Liver (tissue), 9 donors: ENCODE measurements around the gene RNGTT. TPM values are rescaled to one million over a fixed set of nuclear protein-coding genes. Genes with fewer than 3 reads are reported as not detected.

Source experiments
- DNase-seq: peaks from one replicate; pipeline ENCODE4 v3.0.0-alpha.2; 2017; ENCODE audit warnings: low spot score
- H3K27ac ChIP-seq, 2 donors: one replicate each; pipeline ENCODE4 v1.7.0; 2013; ENCODE audit warnings: inconsistent platforms in 2 of 2, low read length in 2 of 2, control low read depth in 1 of 2, low read depth in 1 of 2, mild to moderate bottlenecking in 1 of 2
- H3K27me3 ChIP-seq, 4 donors: one replicate each; pipeline versions ENCODE4 v1.6.1 to v1.7.0; 2013; ENCODE audit warnings: low read length in 3 of 4, inconsistent platforms in 1 of 4, mild to moderate bottlenecking in 1 of 4, moderate library complexity in 1 of 4; ENCODE audit not compliant: control insufficient read depth in 4 of 4, insufficient read depth in 4 of 4
- H3K36me3 ChIP-seq, 4 donors: one replicate each; pipeline versions ENCODE4 v1.6.1 to v1.7.0; 2013; ENCODE audit warnings: low read length in 3 of 4, mild to moderate bottlenecking in 3 of 4, low read depth in 1 of 4, moderate library complexity in 1 of 4; ENCODE audit not compliant: control insufficient read depth in 4 of 4, insufficient read depth in 3 of 4
- H3K4me1 ChIP-seq, 4 donors: one replicate each; pipeline versions ENCODE4 v1.6.1 to v1.7.0; 2013; ENCODE audit warnings: low read length in 3 of 4, mild to moderate bottlenecking in 3 of 4, moderate library complexity in 1 of 4; ENCODE audit not compliant: control insufficient read depth in 4 of 4, insufficient read depth in 4 of 4
- H3K4me3 ChIP-seq, 3 donors: one replicate each; pipeline versions ENCODE4 v1.6.1 to v1.7.0; 2013; ENCODE audit warnings: low read length in 3 of 3, control low read depth in 1 of 3, low read depth in 1 of 3, mild to moderate bottlenecking in 1 of 3
- H3K9ac ChIP-seq, 2 donors: one replicate each; pipeline ENCODE4 v1.7.0; 2013; ENCODE audit warnings: low read length in 2 of 2, mild to moderate bottlenecking in 2 of 2, moderate library complexity in 2 of 2, control low read depth in 1 of 2, low read depth in 1 of 2
- H3K9me3 ChIP-seq, 4 donors: one replicate each; pipeline versions ENCODE4 v1.6.1 to v1.7.0; 2013; ENCODE audit warnings: low read length in 3 of 4; ENCODE audit not compliant: control insufficient read depth in 4 of 4
- ATF3 ChIP-seq: IDR thresholded peaks from 2 replicates; pipeline ENCODE4 v1.6.1; 2016; ENCODE audit warnings: antibody characterized with exemption
- EGR1 ChIP-seq, 2 donors: IDR thresholded peaks; 2 replicates each; pipeline ENCODE4 v1.6.1; 2016 to 2018; ENCODE audit warnings: antibody characterized with exemption in 2 of 2, low read depth in 2 of 2
- FOXA1 ChIP-seq: IDR thresholded peaks from 2 replicates; pipeline ENCODE4 v1.6.1; 2016; ENCODE audit warnings: antibody characterized with exemption
- GABPA ChIP-seq, 2 donors: IDR thresholded peaks in 1 of 2; conservative IDR thresholded peaks in 1 of 2; 2 replicates each; pipeline ENCODE4 v1.6.1; 2016; ENCODE audit warnings: antibody characterized with exemption in 2 of 2, mild to moderate bottlenecking in 1 of 2, moderate library complexity in 1 of 2
- JUND ChIP-seq, 2 donors: IDR thresholded peaks; 2 replicates each; pipeline ENCODE4 v1.6.1; 2016; ENCODE audit warnings: antibody characterized with exemption in 2 of 2
- NR2F2 ChIP-seq: IDR thresholded peaks from 2 replicates; pipeline ENCODE4 v1.6.1; 2016; ENCODE audit warnings: antibody characterized with exemption
- RAD21 ChIP-seq, 2 donors: IDR thresholded peaks; 2 replicates each; pipeline ENCODE4 v1.6.1; 2016; ENCODE audit warnings: antibody characterized with exemption in 2 of 2, mild to moderate bottlenecking in 2 of 2
- SP1 ChIP-seq: IDR thresholded peaks from 2 replicates; pipeline ENCODE4 v1.6.1; 2018; ENCODE audit warnings: antibody characterized with exemption, mild to moderate bottlenecking
- ZBTB33 ChIP-seq: IDR thresholded peaks from 2 replicates; pipeline ENCODE4 v1.6.1; 2016; ENCODE audit warnings: antibody characterized with exemption
- WGBS: extraction: QIAGEN DNeasy Blood & Tissue Kit; methylation state at CpG from one replicate; pipeline ENCODE4 v1.1.7; 2013; 5-methylcytosine and 5-hydroxymethylcytosine counted together
- polyA plus RNA-seq, 2 donors: library from polyadenylated mRNA; stranded (reverse) in 1 of 2; unstranded in 1 of 2; fragments of 200-250 nt in 1 of 2; fragments of >200 nt in 1 of 2; fragmentation: Nextera tagmentation in 1 of 2; extraction: Ambion mirVana in 1 of 2; gene quantifications; one replicate each; pipeline versions ENCODE4 v1.2.1 to v1.2.3, GENCODE V29; 2013 to 2015
- total RNA-seq, 2 donors: library from RNA; depleted of rRNA; stranded (reverse); fragments of >200 nt; gene quantifications; one replicate each; pipeline ENCODE4 v1.2.3, GENCODE V29; 2014
- TF ChIP-seq, protein P1 (sequence below): fragments of 150-350 bp; IDR thresholded peaks from 2 replicates; pipeline ENCODE4 v1.5.1; 2017; ENCODE audit warnings: improper control_type of control experiment, low read depth, low read length; ENCODE audit not compliant: missing input control
- TF ChIP-seq, protein P2 (sequence below): IDR thresholded peaks from 2 replicates; pipeline ENCODE4 v1.6.1; 2016; ENCODE audit warnings: antibody characterized with exemption
- TF ChIP-seq, protein P3 (sequence below): IDR thresholded peaks from 2 replicates; pipeline ENCODE4 v1.6.1; 2016; ENCODE audit warnings: antibody characterized with exemption, mild to moderate bottlenecking
- donor health status: healthy.
- donor health status: healthy.
- donor health status: healthy.
- donor health status: healthy.
- donor health status: healthy.

RNGTT gene
- total and polyA plus RNA-seq, 4 donors = 4.1 to 20.8 (median 7.2) TPM

GRCh38 chr6:88764081-88764480 lies 199.3 kb downstream of the RNGTT start:
- no peaks in the 10 kb centered on the region for H3K9me3 ChIP-seq
- WGBS = 98% methylated on average over 3 of the region's 3 CpGs
- DNase-seq = no peak
- H3K27ac ChIP-seq = no peak overlapping the region
- H3K4me1 ChIP-seq = no peaks in the 10 kb centered on the region
- H3K4me3 ChIP-seq = no peak overlapping the region
- TF ChIP-seq, protein P1, sequence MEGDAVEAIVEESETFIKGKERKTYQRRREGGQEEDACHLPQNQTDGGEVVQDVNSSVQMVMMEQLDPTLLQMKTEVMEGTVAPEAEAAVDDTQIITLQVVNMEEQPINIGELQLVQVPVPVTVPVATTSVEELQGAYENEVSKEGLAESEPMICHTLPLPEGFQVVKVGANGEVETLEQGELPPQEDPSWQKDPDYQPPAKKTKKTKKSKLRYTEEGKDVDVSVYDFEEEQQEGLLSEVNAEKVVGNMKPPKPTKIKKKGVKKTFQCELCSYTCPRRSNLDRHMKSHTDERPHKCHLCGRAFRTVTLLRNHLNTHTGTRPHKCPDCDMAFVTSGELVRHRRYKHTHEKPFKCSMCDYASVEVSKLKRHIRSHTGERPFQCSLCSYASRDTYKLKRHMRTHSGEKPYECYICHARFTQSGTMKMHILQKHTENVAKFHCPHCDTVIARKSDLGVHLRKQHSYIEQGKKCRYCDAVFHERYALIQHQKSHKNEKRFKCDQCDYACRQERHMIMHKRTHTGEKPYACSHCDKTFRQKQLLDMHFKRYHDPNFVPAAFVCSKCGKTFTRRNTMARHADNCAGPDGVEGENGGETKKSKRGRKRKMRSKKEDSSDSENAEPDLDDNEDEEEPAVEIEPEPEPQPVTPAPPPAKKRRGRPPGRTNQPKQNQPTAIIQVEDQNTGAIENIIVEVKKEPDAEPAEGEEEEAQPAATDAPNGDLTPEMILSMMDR = no peak
- no peak for TF ChIP-seq RAD21 (IDR thresholded peaks at IDR 0.05)
- no peak for TF ChIP-seq EGR1 (IDR thresholded peaks at IDR 0.05; ENCODE audit: low read depth in 2 of 2)
- no peak overlapping the region for H3K9ac ChIP-seq
- no peaks in the 10 kb centered on the region for H3K36me3 ChIP-seq
- no peaks in the 10 kb centered on the region for H3K27me3 ChIP-seq

- Histone ChIP-seq H3K4me1 (no peaks in the 10 kb centered on the region), H3K9ac (no peak overlapping the region), H3K27me3 (no peaks in the 10 kb centered on the region), H3K36me3 (no peaks in the 10 kb centered on the region), H3K9me3 (no peaks in the 10 kb centered on the region), H3K4me3 (no peak overlapping the region), H3K27ac (no peak overlapping the region)
- WGBS = 97% methylated on average over 3 of the region's 3 CpGs
- DNase-seq = no peak
- TF ChIP-seq SP1 = no peak
- TF ChIP-seq, protein P2, sequence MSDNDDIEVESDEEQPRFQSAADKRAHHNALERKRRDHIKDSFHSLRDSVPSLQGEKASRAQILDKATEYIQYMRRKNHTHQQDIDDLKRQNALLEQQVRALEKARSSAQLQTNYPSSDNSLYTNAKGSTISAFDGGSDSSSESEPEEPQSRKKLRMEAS = no peak
- no peak for TF ChIP-seq FOXA1
- TF ChIP-seq ZBTB33 = no peak
- no peak for TF ChIP-seq NR2F2
- no peak for TF ChIP-seq ATF3
- no peak for TF ChIP-seq JUND (IDR thresholded peaks at IDR 0.05)
- TF ChIP-seq, protein P3, sequence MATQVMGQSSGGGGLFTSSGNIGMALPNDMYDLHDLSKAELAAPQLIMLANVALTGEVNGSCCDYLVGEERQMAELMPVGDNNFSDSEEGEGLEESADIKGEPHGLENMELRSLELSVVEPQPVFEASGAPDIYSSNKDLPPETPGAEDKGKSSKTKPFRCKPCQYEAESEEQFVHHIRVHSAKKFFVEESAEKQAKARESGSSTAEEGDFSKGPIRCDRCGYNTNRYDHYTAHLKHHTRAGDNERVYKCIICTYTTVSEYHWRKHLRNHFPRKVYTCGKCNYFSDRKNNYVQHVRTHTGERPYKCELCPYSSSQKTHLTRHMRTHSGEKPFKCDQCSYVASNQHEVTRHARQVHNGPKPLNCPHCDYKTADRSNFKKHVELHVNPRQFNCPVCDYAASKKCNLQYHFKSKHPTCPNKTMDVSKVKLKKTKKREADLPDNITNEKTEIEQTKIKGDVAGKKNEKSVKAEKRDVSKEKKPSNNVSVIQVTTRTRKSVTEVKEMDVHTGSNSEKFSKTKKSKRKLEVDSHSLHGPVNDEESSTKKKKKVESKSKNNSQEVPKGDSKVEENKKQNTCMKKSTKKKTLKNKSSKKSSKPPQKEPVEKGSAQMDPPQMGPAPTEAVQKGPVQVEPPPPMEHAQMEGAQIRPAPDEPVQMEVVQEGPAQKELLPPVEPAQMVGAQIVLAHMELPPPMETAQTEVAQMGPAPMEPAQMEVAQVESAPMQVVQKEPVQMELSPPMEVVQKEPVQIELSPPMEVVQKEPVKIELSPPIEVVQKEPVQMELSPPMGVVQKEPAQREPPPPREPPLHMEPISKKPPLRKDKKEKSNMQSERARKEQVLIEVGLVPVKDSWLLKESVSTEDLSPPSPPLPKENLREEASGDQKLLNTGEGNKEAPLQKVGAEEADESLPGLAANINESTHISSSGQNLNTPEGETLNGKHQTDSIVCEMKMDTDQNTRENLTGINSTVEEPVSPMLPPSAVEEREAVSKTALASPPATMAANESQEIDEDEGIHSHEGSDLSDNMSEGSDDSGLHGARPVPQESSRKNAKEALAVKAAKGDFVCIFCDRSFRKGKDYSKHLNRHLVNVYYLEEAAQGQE = no peak
- TF ChIP-seq GABPA (IDR thresholded peaks at IDR 0.05 in 1 of 2, conservative IDR thresholded peaks at IDR 0.05 in 1 of 2) = no peak
These were observed 200.3 kb downstream of the RNGTT start for GRCh38 chr6:88763160-88763559.
